NCI-H82 treated with DMSO at 0.1 percent for 48 hours (cell line): ENCODE data around the gene UMODL1.

Experiments
- DNase-seq: peaks from one replicate; lab custom pipeline; 2025; ENCODE audit not compliant: unreplicated experiment; lab: John Stamatoyannopoulos, UW

UMODL1 gene

DNA sequence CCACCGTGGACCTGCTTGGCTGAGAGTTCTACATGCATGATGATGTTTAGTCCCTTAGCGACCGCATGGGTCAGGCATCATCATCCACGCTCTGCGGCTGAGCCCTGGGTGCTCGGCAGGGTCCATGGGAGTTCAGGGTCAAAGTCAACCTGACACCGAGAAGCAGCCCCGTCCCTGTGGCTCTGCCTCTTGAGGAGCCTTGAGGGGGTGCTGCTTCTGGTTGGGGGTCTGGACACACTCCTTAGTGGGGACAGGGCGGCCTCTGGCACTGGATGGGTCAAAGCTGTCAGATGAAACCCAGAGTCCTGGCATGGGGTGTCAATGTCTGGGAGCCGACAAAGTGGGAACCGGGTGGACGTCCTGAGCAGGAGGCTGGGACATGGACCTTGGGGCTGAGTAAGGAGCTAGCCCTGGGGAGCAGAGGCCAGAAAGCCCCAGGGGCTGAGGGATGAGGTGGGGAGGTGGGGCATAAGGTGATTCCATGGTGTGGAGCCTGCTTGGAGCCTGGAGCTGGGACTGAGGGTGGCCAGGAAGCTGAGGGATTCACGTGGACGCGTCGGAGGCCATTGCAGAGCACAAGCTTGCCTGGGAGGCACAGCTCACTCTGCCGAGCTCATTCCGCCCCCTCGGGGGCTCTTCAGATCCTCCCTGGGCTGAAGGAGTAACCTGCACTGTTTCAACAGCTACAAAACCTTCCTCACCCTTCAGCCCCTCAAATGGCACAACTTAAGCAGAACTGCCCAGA is 53.9 kb downstream of the UMODL1 start:
- DNase-seq: no peak

- DNase-seq: no peak
Measured at GRCh38 chr21:42125571-42126544, 54.7 kb downstream of the UMODL1 start.

DNA sequence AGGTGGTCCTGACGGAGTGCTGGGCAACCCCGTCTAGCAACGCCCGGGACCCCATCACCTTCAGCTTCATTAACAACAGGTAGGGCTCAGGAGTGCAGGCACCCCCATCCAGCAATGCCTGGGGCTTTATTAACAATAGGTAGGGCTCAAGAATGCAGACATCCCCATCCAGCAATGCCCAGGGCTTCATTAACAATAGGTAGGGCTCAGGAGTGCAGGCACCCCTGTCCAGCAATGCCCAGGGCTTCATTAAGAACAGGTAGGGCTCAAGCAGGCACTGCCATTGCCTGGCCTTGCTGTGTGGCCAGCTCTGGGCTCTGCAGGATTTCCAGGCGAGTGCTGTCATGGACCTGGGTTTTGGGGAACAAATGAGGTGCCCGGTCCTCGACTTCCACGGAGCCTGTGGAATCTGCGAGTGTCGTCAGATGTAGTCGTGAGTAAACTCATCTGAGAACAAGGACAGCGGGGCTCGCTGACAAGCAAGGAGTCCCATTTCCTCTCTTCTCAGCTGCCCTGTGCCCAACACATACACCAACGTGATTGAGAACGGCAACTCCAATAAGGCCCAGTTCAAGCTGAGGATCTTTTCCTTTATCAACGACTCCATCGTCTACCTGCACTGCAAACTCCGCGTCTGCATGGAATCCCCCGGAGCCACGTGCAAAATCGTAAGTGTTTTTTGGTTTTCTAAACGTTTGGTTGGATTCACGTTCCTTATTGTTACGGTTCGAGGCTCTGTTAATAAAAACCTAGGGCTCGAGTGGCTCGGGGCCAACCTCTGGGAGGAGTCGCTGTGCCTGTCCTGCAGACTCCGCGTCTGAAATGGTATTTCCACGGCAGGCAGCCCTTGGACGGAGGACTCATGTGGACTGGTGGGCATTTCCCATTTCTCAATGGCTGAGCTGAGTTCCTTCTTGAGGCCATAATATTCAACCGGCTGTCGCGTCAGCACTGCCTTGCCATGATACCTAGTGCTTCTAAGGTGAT is 56.3 kb downstream of the UMODL1 start:
- DNase-seq: no peak

- no peak for DNase-seq
Measured at GRCh38 chr21:42129300-42130266, 58.5 kb downstream of the UMODL1 start.

DNA sequence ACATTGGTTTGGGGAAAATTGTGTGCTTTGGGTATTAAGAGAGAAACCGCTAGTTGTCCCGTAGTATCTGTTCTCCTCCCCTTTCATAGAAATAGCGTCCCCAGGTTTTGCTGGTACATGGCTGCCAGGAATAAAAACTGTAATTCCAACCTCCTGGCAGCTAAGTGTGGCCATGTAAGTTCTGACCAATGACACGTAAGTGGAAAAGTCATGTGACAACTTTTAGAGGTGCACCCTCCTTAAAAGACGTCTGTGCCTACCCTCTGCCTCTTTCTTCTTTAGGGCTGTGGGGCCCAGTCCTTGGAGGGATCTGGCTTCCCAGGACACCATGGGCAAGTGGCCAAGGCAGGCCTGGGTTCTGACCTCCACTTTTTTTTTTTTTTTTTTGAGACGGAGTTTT is 59.3 kb downstream of the UMODL1 start:
- no peak for DNase-seq

- DNase-seq: no peak
Measured at GRCh38 chr21:42132183-42132582, 61.1 kb downstream of the UMODL1 start.

GRCh38 chr21:42133131-42133530 is 62.0 kb downstream of the UMODL1 start:
- no peak for DNase-seq

- DNase-seq: no peak
Measured at GRCh38 chr21:42135386-42136052, 64.4 kb downstream of the UMODL1 start.

DNA sequence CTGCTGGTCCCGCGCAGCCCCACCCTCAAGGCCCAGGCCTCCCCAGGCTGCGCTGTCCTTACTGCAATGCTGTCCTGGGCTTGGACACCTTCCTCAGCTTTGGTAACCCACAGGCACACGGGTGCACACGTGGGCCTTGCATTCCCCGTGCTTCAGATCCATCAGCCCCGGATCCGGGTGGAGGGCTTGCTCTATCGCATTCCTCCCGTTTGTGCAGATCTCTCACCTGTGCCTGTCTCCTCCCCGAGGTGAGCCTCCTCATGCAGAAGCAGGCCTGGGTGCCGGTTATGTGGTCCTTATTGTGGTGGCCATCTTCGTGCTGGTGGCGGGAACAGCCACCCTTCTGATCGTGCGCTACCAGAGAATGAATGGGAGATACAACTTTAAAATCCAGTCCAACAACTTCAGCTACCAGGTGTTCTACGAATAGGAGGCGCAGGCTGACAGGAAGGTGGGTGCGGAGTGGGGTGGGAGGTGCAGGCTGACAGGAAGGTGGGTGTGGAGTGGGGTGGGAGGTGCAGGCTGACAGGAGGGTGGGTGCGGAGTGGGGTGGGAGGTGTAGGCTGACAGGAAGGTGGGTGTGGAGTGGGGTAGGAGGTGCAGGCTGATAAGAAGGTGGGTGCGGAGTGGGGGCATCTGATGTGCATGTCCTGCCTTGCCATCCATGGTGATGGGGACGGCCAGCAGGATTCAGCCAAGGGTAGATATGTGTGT is 66.2 kb downstream of the UMODL1 start:
- no peak for DNase-seq

DNA sequence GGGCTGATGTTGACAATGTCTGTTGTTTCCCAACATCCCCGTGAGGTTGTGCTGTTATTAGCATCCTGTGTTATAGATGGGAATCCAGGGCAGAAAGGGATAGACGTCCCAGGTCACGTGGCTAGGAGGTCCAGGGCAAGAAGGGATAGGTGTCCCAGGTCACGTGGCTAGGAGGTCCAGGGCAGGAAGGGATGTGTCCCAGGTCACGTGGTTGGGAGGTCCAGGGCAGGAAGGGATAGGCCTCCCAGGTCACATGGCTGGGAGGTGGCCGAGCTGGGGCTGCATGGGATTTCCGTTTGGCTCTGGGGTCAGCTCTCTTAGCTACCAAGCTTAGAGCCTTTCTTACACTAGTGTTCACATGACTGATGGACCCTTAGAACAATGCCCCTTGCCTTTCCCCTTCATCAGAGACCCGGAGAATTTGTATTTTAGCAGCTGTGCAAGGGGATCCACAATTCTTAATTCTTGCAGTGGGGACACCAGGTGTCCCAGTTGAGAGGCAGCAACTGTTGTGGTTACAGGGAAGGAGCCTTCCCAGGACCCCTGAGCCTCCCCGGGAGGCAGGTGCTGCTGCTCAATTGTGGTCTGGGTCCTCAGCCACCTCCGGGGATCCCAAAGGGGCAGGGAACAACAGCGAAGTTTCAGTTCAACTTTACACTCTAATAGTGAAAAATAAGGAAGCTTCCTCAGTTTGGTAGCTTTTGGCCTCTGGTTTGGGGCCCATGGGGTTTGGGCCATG is 69.2 kb downstream of the UMODL1 start:
- DNase-seq: no peak

GRCh38 chr21:42141643-42142042 is 70.5 kb downstream of the UMODL1 start:
- DNase-seq: no peak

GRCh38 chr21:42142141-42142540 is 71.0 kb downstream of the UMODL1 start:
- DNase-seq: no peak

DNA sequence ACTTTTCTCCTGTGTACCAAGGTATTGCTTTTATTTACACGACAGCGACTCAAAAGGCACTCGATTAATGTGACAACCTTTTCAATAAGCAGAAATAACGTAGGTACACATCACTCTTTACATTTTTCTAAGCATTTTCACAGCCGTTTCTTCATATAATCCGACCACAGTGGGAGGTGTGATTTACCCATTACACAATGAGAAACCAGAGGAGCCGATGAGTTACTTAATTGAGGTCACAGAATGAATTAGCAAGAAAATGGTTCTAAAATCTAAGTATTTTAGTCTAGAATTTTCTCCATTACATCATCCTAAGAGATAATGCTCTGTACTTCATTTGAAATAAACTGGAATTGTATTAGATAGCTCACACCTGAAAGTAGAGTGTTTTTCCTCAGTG is 71.5 kb downstream of the UMODL1 start:
- no peak for DNase-seq

DNA sequence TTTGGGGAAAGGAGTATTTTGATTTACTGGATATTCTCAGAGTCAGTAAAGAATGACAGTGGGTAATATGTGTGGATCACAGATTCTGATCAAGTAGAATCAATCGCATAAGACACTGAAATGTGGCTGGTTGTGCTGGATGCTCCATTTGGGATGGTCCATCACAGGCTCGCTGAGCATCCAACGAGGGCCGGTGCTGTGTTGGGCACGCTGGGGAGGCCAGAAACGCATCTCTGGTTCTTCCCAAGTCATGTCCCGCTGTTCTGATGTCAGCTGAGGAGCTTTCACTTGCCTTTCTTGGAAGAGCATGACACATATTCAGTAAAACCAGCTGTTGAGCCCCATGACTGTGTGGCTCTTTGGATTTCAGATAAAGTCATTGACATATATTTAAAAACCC is 72.0 kb downstream of the UMODL1 start:
- DNase-seq: no peak

GRCh38 chr21:42144221-42144620 is 73.1 kb downstream of the UMODL1 start:
- DNase-seq: no peak

- DNase-seq: peak; percentile 76
Measured at GRCh38 chr21:42144679-42145568, 73.8 kb downstream of the UMODL1 start.
